Measurements from ENCODE around the gene COL5A2.

The COL5A2 gene

DNA sequence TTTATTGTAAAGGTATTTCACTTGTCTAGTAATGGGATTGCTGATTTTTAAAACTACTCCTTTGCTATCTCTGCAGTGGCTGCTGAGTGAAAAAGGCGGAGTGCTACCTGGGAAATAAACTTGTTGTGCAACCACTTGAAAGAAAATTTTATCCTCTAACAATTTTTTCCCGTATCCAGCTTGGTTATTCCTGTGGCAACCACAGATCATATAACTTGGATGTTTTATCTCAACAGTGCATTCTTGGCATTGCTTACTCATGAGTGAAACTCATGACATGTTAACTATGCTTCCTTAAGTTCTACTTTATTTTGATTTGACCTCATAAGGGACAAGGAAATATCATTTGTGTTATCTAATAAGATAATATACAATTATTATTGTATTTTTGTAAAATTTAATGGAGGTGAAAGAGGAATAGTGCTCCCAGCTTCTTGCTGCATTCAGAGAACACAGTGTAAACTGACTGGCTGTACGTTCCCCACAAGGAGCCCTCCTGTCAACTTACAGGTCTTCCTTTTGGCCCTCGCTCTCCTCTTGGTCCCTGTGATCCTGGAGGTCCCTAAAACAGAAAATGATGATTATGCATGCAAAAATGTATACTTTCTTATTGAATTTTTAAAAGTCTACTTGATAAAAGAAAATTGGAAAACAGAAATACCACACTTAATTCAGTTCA is 82.7 kb downstream of the COL5A2 start:
- DNase-seq = no peak

DNA sequence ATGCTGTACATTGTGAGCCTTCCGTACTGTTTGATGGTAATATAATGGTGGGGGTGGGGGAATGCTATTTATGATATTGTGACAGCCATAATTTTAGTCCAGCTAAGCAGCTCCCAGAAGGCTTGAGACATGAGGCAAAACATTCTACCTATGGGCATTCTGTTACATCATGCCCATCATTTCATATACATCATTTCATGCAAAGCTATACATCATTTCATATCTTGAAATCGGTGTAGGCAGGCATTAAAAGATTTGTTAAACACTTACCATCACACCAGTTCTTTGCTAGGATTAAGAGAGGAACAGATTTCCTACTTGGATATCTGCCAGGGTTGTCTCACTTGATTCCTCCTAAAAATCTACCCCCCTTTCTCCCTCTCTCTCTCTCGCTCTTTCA is 84.5 kb downstream of the COL5A2 start:
- DNase-seq = no peak

GRCh38 chr2:189092936-189093335 is 86.6 kb downstream of the COL5A2 start:
- no peak for DNase-seq

- DNase-seq = no peak
Observed at GRCh38 chr2:189091253-189091652, 88.3 kb downstream of the COL5A2 start.

- DNase-seq = no peak
Observed at GRCh38 chr2:189088591-189089205, 90.9 kb downstream of the COL5A2 start.

DNA sequence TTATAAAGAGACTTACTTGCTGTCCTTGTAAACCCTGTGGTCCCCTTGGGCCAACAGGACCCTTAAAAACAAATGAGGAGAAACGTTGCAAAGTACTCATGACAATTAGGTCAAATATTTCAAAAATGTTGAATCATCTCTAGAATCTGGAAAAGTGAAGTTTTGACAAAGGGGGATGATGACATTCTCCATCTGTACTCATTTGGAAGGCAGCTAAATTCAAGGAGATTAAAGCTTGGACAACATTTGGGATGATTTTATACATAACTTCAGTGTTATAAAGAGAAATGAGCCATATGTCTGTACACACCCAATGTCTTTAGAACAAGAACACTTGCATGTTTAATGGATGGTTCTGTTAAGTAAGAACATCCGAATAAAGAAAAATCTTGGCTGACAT is 92.9 kb downstream of the COL5A2 start:
- DNase-seq = no peak

GRCh38 chr2:189086250-189086649 is 93.3 kb downstream of the COL5A2 start:
- no peak for DNase-seq

DNA sequence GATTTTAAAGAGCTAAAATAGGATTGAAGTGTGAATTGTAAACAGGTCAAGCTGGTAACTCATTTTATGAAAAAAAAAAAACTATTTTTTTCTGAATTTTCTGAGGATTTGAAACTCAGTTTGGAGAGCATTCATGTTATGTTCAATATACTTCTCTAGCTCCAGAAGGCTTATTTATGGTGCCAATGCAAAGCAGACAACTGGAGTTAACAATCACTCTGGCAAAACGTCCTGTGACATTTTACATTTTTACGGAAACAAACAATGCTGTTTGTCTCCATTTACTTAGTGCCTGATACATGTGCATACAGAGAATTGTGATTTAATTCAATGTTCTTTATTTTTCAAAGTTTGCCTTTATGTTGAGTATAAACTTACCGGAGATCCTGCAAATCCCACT is 96.0 kb downstream of the COL5A2 start:
- DNase-seq = no peak

- DNase-seq = no peak
Observed at GRCh38 chr2:189083106-189083505, 96.5 kb downstream of the COL5A2 start.

DNA sequence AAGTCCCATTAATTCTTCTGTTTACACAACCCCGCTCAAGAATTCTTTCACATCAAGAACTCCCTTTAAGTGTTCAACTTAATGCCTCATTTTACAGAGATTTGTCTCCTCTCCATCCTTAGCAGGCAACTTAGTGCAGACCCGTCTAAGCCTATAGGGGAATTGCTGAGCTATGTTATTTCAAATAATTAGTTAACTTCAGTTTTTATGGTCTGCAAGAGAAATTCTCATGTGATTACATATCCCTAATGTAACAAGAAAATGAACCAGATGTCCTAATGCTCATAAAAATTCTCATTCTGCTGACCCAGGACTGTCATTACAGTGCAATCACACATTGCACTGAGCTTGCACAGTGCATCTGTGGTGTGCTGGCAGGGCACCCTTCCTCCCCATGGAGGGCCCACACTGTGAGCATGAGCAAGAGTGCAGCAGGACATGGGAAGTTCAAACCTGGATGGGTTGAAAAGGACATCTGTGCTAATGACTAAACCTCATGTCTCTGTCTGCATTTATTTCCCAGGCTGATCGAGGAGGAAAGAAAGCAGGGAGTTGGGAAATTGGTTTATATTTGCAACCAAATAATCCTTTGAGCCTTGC is 97.1 kb downstream of the COL5A2 start:
- DNase-seq = no peak

DNA sequence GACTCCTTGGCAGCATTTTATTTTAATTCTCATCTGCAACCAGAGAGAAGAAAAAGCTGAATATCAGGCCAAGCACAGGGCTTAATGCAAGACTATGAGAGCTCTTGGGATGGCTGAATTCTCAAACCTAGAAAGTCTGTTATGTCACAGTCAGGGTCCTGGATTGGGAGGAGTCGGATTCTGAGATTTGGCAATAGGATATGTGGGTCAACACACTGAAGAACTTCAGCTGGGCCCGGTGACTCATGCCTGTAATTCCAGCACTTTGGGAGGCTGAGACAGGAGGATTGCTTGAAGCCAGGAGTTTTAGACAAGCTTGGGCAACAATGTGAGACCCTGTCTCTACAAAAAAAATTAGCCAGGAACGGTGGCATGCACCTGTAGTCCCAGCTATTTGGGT is 103.0 kb downstream of the COL5A2 start:
- no peak for DNase-seq

GRCh38 chr2:189076120-189076519 is 103.4 kb downstream of the COL5A2 start:
- no peak for DNase-seq

DNA sequence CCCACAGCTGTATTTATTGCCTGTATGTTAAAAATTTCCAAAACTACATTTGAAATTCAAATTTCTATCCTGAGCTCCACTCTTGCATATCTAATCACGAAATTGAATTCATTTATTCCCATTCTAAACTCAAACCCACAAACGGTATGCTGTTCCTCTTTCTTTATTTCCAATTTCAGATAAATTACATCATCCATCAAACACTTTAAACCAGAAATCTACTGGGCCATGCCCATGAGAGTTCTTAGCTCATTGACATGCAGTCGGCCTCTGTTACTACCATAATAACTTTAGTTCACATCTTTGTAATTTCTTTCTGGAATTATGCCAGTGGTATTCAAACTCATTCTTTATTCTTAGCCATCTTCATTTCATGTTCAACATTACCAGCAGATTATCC is 105.1 kb downstream of the COL5A2 start:
- no peak for DNase-seq

- no peak for DNase-seq
Observed at GRCh38 chr2:189072036-189072435, 107.5 kb downstream of the COL5A2 start.

DNA sequence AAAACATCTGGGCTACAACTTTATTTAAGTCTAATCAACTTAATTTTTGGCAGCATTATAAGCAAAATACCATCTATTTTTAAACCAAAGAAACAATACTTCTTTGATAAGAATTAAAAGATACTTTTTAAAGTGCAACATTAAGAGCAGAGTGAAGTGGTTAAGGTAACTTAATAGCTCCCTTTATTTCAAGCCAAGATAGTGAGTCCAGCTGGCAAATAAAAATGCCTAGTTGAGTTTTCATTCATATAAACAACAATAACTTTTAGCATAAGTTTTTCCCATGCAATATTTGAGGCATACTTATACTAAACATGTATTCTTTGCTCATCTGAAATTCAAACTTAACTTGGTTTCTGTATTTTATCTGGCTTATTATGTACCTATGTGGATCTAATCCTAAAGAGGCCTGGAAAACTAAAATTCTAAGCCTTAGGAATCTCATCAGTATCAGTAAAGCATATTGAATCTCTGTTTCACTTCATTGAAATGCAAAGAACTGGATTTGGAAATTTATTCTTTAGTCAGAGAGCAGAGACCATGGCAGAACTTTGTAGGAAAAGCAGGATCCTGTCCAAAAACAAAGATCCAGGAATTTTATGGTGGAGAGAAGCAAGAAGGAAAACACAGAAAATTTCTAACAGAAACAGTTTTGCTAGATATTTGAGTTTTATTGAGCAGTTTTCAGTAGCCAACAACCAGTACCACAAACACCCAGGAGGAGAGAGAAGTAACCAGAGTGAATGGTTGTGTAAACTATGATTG is 109.5 kb downstream of the COL5A2 start:
- DNase-seq = no peak

DNA sequence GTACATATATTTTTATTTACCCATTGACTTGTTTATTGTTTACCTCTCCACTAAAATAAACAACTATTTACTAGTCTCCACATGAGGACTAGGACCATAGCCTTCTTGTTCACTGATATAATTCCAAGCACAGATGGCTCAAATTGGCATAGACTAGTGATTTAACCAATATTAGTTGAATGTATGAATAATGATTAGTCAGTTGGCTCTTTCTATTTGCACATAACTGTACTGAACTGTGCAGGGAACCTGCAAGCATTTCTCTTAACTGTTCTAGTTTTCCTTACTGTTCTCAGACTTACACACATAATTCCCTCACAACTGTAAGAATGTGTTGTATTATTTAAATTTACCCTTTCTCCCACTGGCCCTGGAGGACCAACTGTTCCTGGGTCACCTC is 113.5 kb downstream of the COL5A2 start:
- DNase-seq = no peak

GRCh38 chr2:189060096-189060642 is 119.4 kb downstream of the COL5A2 start:
- DNase-seq = no peak

DNA sequence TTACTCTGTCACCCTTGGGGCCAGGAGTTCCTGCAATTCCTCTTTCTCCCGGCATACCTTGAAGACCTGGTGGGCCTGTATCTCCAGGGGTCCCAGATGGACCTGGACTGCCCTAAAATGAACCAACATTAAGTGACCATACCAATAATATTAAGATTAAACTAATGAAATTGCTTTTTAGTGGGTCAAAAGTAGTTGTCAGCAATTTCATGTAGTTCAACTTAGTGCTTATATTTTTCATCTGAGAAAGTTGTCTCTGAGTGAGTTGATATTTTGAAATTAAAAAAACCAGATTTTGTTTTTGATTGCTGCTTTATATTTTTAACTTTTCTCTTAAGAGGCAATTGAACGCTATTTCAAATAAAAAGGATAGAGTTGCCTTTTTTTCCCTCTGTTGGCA is 122.2 kb downstream of the COL5A2 start:
- DNase-seq = no peak

GRCh38 chr2:189056200-189057106 is 123.1 kb downstream of the COL5A2 start:
- DNase-seq = no peak

DNA sequence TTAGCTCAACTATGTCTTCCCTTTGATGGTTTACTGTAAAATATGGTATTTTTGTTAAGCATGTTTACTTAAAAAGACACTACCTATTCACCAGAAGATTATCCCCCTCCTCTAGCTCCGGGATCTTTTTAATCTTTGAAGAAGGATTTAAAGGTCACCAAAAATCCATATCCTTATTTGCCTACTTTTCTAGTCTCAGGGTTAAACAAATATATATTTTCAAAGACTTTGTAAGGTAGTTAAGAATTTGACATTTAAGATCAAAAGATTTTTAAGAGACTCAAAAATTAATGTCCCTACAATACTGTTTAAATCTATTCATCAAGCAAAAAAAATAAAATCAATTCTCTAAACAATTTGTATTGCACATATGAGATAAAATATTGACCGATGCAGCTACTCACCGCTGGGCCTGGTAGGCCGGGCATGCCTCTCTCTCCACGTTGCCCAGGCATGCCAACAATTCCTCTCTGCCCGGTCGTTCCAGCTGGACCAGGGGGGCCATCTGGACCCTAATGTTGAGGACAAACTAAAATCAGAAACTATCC is 129.3 kb downstream of the COL5A2 start:
- DNase-seq = no peak

GRCh38 chr2:189049709-189050164 is 129.8 kb downstream of the COL5A2 start:
- DNase-seq = no peak

DNA sequence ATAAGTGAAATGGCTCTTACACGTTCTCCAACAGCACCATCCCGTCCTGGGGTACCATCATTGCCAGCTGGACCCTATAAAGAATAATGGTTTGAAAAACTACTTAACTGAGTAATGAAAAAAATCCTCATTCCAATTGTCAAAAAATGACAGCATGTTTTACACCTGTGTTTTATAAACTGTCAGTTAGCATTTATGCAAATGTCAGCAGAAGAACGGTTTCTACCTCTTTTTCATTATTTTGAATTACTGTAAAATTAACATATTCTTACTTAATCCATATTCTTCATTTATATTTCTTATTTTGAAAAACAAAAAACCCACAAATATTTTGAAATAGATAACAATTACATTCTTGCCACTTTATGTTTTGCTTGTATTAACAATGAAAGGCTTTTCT is 131.4 kb downstream of the COL5A2 start:
- DNase-seq = no peak
